ENCODE data around the gene TSPAN9.
A peak's percentile ranks its signal among the peaks of the same experiment; 100 is the strongest.

Gene TSPAN9

GRCh38 chr12:3326156-3326849 is 249.1 kb downstream of the TSPAN9 start:
- no peak for DNase-seq

GRCh38 chr12:3326850-3327780 is 249.9 kb downstream of the TSPAN9 start:
- no peak for DNase-seq

- no peak for DNase-seq
These were observed 250.9 kb downstream of the TSPAN9 start for GRCh38 chr12:3328081-3328480.

GRCh38 chr12:3328571-3328970 is 251.4 kb downstream of the TSPAN9 start:
- DNase-seq, result no peak

GRCh38 chr12:3329361-3329760 is 252.2 kb downstream of the TSPAN9 start:
- no peak for DNase-seq

- no peak for DNase-seq
These were observed 253.9 kb downstream of the TSPAN9 start for GRCh38 chr12:3330976-3331510.

- DNase-seq, result peak; percentile 5
These were observed 255.0 kb downstream of the TSPAN9 start for GRCh38 chr12:3332188-3332587.

- DNase-seq, result no peak
These were observed 256.4 kb downstream of the TSPAN9 start for GRCh38 chr12:3333583-3333982.

GRCh38 chr12:3333991-3334391 is 256.8 kb downstream of the TSPAN9 start:
- DNase-seq, result no peak

GRCh38 chr12:3335078-3335487 is 257.9 kb downstream of the TSPAN9 start:
- no peak for DNase-seq
